Liver (tissue), 9 donors: ENCODE data around the gene MFGE8. TPM values are rescaled to one million over a fixed set of nuclear protein-coding genes. Genes with fewer than 3 reads are reported as not detected.

Experiments
- DNase-seq: peaks from one replicate; pipeline ENCODE4 v3.0.0-alpha.2; 2017; ENCODE audit warnings: low spot score
- H3K27ac ChIP-seq, 2 donors: one replicate each; pipeline ENCODE4 v1.7.0; 2013; ENCODE audit warnings: inconsistent platforms in 2 of 2, low read length in 2 of 2, control low read depth in 1 of 2, low read depth in 1 of 2, mild to moderate bottlenecking in 1 of 2
- H3K27me3 ChIP-seq, 4 donors: one replicate each; pipeline versions ENCODE4 v1.6.1 to v1.7.0; 2013; ENCODE audit warnings: low read length in 3 of 4, inconsistent platforms in 1 of 4, mild to moderate bottlenecking in 1 of 4, moderate library complexity in 1 of 4; ENCODE audit not compliant: control insufficient read depth in 4 of 4, insufficient read depth in 4 of 4
- H3K36me3 ChIP-seq, 4 donors: one replicate each; pipeline versions ENCODE4 v1.6.1 to v1.7.0; 2013; ENCODE audit warnings: low read length in 3 of 4, mild to moderate bottlenecking in 3 of 4, low read depth in 1 of 4, moderate library complexity in 1 of 4; ENCODE audit not compliant: control insufficient read depth in 4 of 4, insufficient read depth in 3 of 4
- H3K4me1 ChIP-seq, 4 donors: one replicate each; pipeline versions ENCODE4 v1.6.1 to v1.7.0; 2013; ENCODE audit warnings: low read length in 3 of 4, mild to moderate bottlenecking in 3 of 4, moderate library complexity in 1 of 4; ENCODE audit not compliant: control insufficient read depth in 4 of 4, insufficient read depth in 4 of 4
- H3K4me3 ChIP-seq, 3 donors: one replicate each; pipeline versions ENCODE4 v1.6.1 to v1.7.0; 2013; ENCODE audit warnings: low read length in 3 of 3, control low read depth in 1 of 3, low read depth in 1 of 3, mild to moderate bottlenecking in 1 of 3
- H3K9ac ChIP-seq, 2 donors: one replicate each; pipeline ENCODE4 v1.7.0; 2013; ENCODE audit warnings: low read length in 2 of 2, mild to moderate bottlenecking in 2 of 2, moderate library complexity in 2 of 2, control low read depth in 1 of 2, low read depth in 1 of 2
- H3K9me3 ChIP-seq, 4 donors: one replicate each; pipeline versions ENCODE4 v1.6.1 to v1.7.0; 2013; ENCODE audit warnings: low read length in 3 of 4; ENCODE audit not compliant: control insufficient read depth in 4 of 4
- CTCF ChIP-seq: fragments of 150-350 bp; IDR thresholded peaks from 2 replicates; pipeline ENCODE4 v1.5.1; 2017; ENCODE audit warnings: improper control_type of control experiment, low read depth, low read length; ENCODE audit not compliant: missing input control
- EGR1 ChIP-seq, 2 donors: IDR thresholded peaks; 2 replicates each; pipeline ENCODE4 v1.6.1; 2016 to 2018; ENCODE audit warnings: antibody characterized with exemption in 2 of 2, low read depth in 2 of 2
- FOXA1 ChIP-seq: IDR thresholded peaks from 2 replicates; pipeline ENCODE4 v1.6.1; 2016; ENCODE audit warnings: antibody characterized with exemption
- FOXA2 ChIP-seq: IDR thresholded peaks from 2 replicates; pipeline ENCODE4 v1.6.1; 2016; ENCODE audit warnings: antibody characterized with exemption
- GABPA ChIP-seq, 2 donors: IDR thresholded peaks in 1 of 2; conservative IDR thresholded peaks in 1 of 2; 2 replicates each; pipeline ENCODE4 v1.6.1; 2016; ENCODE audit warnings: antibody characterized with exemption in 2 of 2, mild to moderate bottlenecking in 1 of 2, moderate library complexity in 1 of 2
- HNF4A ChIP-seq, 2 donors: conservative IDR thresholded peaks; 2 replicates each; pipeline ENCODE4 v1.6.1; 2016; ENCODE audit warnings: antibody characterized with exemption in 2 of 2, mild to moderate bottlenecking in 2 of 2
- HNF4G ChIP-seq: IDR thresholded peaks from 2 replicates; pipeline ENCODE4 v1.6.1; 2016; ENCODE audit warnings: antibody characterized with exemption
- JUND ChIP-seq, 2 donors: IDR thresholded peaks; 2 replicates each; pipeline ENCODE4 v1.6.1; 2016; ENCODE audit warnings: antibody characterized with exemption in 2 of 2
- MAX ChIP-seq: IDR thresholded peaks from 2 replicates; pipeline ENCODE4 v1.6.1; 2016; ENCODE audit warnings: antibody characterized with exemption
- NR2F2 ChIP-seq: IDR thresholded peaks from 2 replicates; pipeline ENCODE4 v1.6.1; 2016; ENCODE audit warnings: antibody characterized with exemption
- RAD21 ChIP-seq, 2 donors: IDR thresholded peaks; 2 replicates each; pipeline ENCODE4 v1.6.1; 2016; ENCODE audit warnings: antibody characterized with exemption in 2 of 2, mild to moderate bottlenecking in 2 of 2
- REST ChIP-seq: IDR thresholded peaks from 2 replicates; pipeline ENCODE4 v1.6.1; 2016; ENCODE audit warnings: antibody characterized with exemption, mild to moderate bottlenecking
- RXRA ChIP-seq, 2 donors: IDR thresholded peaks; 2 replicates each; pipeline ENCODE4 v1.6.1; 2017 to 2018; ENCODE audit warnings: antibody characterized with exemption in 2 of 2, mild to moderate bottlenecking in 1 of 2
- SP1 ChIP-seq: IDR thresholded peaks from 2 replicates; pipeline ENCODE4 v1.6.1; 2018; ENCODE audit warnings: antibody characterized with exemption, mild to moderate bottlenecking
- YY1 ChIP-seq: IDR thresholded peaks from 2 replicates; pipeline ENCODE4 v1.6.1; 2016; ENCODE audit warnings: antibody characterized with exemption, mild to moderate bottlenecking
- ZBTB33 ChIP-seq: IDR thresholded peaks from 2 replicates; pipeline ENCODE4 v1.6.1; 2016; ENCODE audit warnings: antibody characterized with exemption
- WGBS: extraction: QIAGEN DNeasy Blood & Tissue Kit; methylation state at CpG from one replicate; pipeline ENCODE4 v1.1.7; 2013; 5-methylcytosine and 5-hydroxymethylcytosine counted together
- polyA plus RNA-seq, 2 donors: library from polyadenylated mRNA; stranded (reverse) in 1 of 2; unstranded in 1 of 2; fragments of 200-250 nt in 1 of 2; fragments of >200 nt in 1 of 2; fragmentation: Nextera tagmentation in 1 of 2; extraction: Ambion mirVana in 1 of 2; gene quantifications; one replicate each; pipeline versions ENCODE4 v1.2.1 to v1.2.3, GENCODE V29; 2013 to 2015
- total RNA-seq, 2 donors: library from RNA; depleted of rRNA; stranded (reverse); fragments of >200 nt; gene quantifications; one replicate each; pipeline ENCODE4 v1.2.3, GENCODE V29; 2014
- donor health status: healthy.
- donor health status: healthy.
- donor health status: healthy.
- donor health status: healthy.
- donor health status: healthy.

MFGE8 gene
- total and polyA plus RNA-seq, 4 donors: 6.6 to 14.8 (median 12.8) TPM

- Histone ChIP-seq H3K4me1 (no peaks in the 10 kb centered on the region), H3K4me3 (no peak overlapping the region), H3K9ac (no peak overlapping the region), H3K27me3 (peaks cover 0 to 3% (median 0%) of the 10 kb centered on the region in 4 donors), H3K9me3 (no peaks in the 10 kb centered on the region), H3K27ac (no peak overlapping the region), H3K36me3 (no peaks in the 10 kb centered on the region)
- WGBS: 81% methylated on average over 10 of the region's 10 CpGs
- no peak for DNase-seq
- TF ChIP-seq YY1: no peak
- TF ChIP-seq CTCF: no peak
- no peak for TF ChIP-seq NR2F2
- TF ChIP-seq EGR1 (IDR thresholded peaks at IDR 0.05; ENCODE audit: low read depth in 2 of 2): no peak
- no peak for TF ChIP-seq FOXA1
- TF ChIP-seq MAX: no peak
- TF ChIP-seq GABPA (IDR thresholded peaks at IDR 0.05 in 1 of 2, conservative IDR thresholded peaks at IDR 0.05 in 1 of 2): no peak
- TF ChIP-seq REST: no peak
These were observed 36.6 kb downstream of the MFGE8 start for GRCh38 chr15:88876573-88876972.

DNA sequence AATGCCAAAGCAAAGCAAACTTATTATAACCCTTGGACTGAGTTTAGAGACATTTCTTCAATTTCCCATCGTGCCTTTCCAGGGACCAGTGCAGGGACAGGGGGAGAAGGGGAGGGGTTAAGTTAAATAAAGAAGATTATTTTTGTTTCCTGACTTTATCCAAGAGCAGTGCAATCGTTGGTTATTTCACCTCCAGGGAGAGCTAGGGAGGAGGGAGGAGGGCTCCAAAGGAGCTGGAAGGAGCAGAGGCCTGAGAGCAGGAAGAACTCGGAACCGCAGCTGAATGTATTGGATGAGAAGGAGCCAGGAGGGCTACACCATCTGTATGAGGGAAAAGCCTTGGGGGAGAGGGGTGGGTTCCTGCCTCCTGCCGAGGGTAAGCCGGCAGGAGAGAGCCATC, 38.5 kb downstream of the MFGE8 start:
- WGBS: 37% methylated on average over 6 of the region's 6 CpGs
- no peak for DNase-seq

More for the DNA sequence above, 38.5 kb downstream of the MFGE8 start:
- Histone ChIP-seq H3K27me3 (peaks cover 0 to 3% (median 0%) of the 10 kb centered on the region in 4 donors), H3K9ac (no peak overlapping the region), H3K4me1 (no peaks in the 10 kb centered on the region), H3K9me3 (no peaks in the 10 kb centered on the region), H3K36me3 (no peaks in the 10 kb centered on the region), H3K27ac (no peak overlapping the region), H3K4me3 (no peak overlapping the region)
- TF ChIP-seq RXRA (IDR thresholded peaks at IDR 0.05) (no peak), MAX (no peak), YY1 (no peak), REST (no peak), SP1 (no peak), JUND (IDR thresholded peaks at IDR 0.05) (no peak), FOXA2 (no peak), HNF4A (conservative IDR thresholded peaks at IDR 0.05) (no peak), NR2F2 (no peak), EGR1 (IDR thresholded peaks at IDR 0.05; ENCODE audit: low read depth in 2 of 2) (no peak), HNF4G (no peak), RAD21 (IDR thresholded peaks at IDR 0.05) (no peak), ZBTB33 (no peak), FOXA1 (no peak), CTCF (no peak)
